LNCAP (cell line): ENCODE results near the gene TPX2.

Experiments
- TF ChIP-seq, protein P1 (sequence below): fragments of 450-650 bp; IDR thresholded peaks from 2 replicates; pipeline ENCODE4 v1.5.1; 2017; ENCODE audit warnings: mild to moderate bottlenecking

TPX2 gene

DNA sequence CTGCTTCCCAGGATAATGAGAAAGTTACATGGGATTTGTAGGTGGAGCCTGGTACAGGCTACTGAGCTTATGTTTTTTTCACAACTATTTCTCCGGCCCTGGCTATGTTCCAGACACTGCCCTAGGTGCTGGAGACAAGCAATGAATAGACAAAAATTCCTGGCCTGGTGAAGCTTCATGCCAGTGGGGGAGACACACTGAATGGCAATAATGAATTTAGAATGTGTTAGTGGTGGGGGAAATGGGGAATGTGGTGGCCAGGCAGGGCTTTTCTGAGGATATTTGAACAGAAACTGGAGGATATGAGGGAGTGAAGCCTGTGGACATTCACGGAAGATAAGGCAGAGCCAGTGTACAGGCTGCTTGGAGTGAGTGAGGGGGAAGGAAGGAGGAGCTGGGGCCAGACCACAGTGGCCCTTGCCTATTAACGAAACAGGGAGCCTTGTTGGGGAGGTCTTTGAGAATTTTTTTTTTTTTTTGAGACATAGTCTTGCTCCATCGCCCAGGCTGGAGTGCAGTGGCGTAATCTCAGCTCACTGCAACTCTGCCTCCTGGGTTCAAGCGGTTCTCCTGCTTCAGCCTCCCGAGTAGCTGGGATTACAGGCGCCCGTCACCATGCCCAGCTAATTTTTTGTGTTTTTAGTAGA, 99.7 kb downstream of the TPX2 start:
- TF ChIP-seq, protein P1, sequence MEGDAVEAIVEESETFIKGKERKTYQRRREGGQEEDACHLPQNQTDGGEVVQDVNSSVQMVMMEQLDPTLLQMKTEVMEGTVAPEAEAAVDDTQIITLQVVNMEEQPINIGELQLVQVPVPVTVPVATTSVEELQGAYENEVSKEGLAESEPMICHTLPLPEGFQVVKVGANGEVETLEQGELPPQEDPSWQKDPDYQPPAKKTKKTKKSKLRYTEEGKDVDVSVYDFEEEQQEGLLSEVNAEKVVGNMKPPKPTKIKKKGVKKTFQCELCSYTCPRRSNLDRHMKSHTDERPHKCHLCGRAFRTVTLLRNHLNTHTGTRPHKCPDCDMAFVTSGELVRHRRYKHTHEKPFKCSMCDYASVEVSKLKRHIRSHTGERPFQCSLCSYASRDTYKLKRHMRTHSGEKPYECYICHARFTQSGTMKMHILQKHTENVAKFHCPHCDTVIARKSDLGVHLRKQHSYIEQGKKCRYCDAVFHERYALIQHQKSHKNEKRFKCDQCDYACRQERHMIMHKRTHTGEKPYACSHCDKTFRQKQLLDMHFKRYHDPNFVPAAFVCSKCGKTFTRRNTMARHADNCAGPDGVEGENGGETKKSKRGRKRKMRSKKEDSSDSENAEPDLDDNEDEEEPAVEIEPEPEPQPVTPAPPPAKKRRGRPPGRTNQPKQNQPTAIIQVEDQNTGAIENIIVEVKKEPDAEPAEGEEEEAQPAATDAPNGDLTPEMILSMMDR = no peak

DNA sequence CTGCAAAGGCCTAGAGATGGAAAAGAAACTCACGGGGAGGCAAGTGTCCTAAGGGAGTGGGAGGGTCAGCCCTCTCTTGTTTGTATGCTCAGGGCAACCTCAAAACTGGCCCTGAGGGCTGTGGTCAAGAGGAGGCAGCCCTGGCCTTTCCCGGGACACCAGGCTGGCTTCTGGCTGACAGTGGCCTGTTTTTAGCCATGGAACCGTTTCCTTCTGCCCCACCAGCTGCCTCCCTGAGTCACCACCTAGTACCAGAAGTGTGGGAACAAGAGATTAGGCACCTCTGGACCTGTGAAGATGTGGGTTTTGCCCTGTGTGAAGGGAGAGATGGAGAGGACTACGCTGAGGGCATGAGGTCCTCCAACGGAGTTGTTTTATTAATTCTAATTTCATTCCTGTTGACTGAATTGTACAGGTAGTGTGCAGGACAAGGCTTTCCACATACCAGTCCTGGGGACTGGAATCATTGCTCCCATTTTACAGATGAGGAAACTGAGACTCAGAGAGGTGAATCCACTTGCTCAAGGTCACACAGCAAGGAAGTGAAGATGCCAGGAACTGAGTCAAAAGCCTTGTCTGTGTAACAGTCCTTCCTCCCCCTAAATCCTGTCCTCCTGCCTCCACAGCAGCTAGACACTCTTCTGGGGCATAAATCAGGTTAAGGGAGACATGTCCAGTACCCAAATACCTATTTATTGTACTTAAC, 100.8 kb downstream of the TPX2 start:
- TF ChIP-seq, protein P1 = no peak

DNA sequence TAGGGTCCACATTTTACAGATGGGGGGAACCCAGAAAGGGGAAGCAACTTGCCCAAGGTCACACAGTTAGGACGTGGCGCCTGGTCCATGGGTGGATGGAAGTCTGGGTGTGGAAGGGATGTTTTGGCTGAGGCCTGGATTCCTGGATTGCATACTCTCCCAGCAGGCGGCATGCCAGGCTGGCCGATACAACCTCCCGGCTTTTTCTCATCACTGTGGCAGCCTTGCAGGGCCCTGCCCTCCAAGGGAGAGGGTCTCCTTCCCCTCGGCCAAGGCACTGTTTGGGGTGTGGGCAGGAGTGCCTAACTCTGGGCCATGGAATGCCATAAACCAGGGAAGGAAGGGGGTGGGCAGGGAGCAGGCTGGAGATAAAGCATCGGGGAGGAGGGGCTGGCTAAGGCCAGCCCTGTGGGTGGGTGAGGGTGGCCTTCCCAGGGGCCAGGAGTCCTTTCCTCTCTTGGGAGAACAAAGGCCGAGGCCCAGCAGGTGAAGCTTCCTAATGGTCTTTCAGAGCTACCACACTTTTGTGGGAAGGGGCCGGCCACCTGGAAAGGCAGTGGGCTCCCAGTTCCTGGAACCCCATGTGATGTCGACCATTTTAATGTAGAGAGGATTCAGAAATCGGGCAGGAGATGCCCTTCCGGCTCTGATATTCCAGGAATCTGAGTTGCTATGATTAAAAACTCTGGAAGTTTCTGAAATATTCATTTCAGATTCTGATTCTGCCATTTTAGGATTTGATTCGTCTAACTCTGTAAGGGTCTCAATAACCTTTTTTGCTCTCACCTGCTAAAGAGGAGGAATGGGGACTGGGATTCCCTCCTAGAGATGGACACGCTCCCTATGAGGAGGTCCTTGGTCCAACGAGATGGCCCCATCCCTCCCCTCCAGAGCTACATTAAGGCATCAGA, 102.1 kb downstream of the TPX2 start:
- TF ChIP-seq, protein P1 = no peak

DNA sequence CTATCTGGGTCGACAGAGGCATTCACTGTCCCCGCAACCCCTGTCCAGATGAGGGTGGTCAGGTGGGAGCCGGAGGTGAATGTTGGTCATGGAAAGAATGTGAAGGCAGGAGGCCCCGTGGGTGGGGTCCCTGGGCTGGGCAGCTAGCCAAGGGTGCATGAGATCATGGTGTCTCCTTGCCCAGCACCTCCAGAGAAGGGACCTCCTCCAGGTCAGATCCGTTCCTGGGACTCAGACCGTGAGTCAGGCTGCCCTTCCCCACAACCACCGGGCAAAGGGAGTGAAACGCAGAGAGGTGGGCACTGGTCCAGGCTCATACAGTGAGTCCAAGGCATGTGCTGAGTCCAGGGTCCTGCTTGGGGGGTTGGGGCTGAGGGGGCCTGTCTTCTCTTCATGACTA, 102.8 kb downstream of the TPX2 start:
- TF ChIP-seq, protein P1 = no peak

DNA sequence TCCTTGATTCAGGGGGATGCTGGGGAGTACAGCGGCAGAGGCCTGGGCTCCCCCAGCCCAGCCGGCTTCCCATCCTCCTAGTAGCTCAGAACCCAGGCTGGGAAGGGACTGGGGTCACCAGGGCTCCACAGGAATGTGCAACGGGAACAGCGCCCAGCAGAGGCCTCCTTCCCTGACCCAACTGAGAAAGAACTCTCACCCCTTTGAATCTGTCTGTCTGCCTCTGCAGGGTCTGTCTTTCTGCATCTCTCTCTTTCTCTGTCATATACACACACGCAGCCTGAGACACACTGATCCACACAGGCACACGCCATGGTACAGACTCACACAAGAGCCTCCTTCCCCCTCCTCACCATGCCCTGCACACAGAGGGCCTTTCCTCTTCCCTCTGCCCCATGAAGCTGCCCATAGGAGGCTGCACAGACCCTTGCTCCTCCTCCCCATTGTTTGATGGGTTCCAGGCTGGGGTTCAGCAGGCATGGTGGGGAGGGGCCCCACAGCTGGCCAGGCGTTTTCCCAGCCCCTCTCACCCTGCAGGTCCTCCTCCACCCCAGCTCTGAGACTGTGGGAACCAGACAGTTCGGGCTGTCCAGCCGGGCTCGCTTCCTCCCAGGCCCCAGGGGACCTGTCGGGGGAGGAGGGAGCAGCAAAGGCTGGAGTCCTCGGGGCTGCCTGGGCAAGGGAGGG, 103.5 kb downstream of the TPX2 start:
- TF ChIP-seq, protein P1 = no peak

DNA sequence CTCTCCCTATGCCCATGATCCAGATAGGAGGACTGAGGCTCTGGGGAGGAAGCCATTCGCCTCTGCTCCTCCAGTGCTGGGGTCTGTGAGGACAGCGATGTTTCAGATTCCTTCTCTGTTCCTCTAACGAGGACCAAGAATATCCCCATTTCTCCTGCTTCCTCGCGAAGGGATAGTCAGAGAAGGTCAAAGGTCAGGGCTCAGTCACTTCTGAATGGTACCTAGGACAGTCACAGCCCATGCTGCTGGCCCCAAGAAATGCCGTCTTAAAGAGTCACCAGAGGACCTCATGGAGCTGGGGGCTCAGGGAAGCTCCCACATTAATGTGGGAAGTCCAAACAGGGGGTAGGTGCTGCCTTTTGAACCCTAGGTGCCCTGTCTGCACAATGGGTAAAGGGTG, 104.2 kb downstream of the TPX2 start:
- TF ChIP-seq, protein P1 = no peak

DNA sequence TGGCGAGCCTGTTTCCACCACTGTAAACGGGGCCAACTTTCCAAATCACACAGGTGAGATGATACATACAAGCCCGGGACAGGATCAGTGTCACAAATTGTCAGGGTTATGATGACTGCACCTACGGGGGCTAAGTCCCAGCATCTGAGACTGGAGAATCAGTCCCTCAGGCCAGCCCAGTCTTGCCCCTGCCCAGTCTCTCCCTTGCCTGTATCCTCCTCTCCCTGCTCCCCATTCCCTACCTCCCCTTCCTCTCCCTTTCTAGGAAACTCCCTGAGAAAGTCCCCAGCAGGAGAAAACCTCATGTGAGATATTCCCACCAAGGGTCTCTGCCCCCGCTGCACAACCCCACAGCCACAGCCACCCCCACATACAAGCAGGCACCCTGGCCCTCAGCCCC, 104.8 kb downstream of the TPX2 start:
- TF ChIP-seq, protein P1 = no peak
